BJ (cell line): ENCODE measurements around the gene LHFPL6. TPM values are rescaled to one million over a fixed set of nuclear protein-coding genes. Genes with fewer than 3 reads are reported as not detected.

Experiments used
- CTCF ChIA-PET: fragments of 350-600 bp; formaldehyde crosslinking; extraction: SDS; loops from one replicate; lab custom pipeline; 2021; ENCODE audit warnings: antibody characterized with exemption, inconsistent platforms; lab: Yijun Ruan, JAX
- POLR2A ChIA-PET: fragments of 300-600 bp; sonication (Branson Sonifier 250); formaldehyde crosslinking; extraction: SDS; loops from one replicate; lab custom pipeline; 2021; ENCODE audit warnings: antibody characterized with exemption; lab: Charles Lee
- DNase-seq: peaks from one replicate; pipeline ENCODE4 v3.0.0-alpha.2; 2011; ENCODE audit warnings: low read depth
- H3K27me3 ChIP-seq: 2 replicates; pipeline ENCODE4 v1.6.0; 2011; ENCODE audit warnings: low read length; ENCODE audit not compliant: control insufficient read depth, insufficient read depth
- H3K36me3 ChIP-seq: 2 replicates; pipeline ENCODE4 v1.5.1; 2011; ENCODE audit warnings: low read length; ENCODE audit not compliant: control insufficient read depth, insufficient read depth
- H3K4me3 ChIP-seq: 2 replicates; pipeline ENCODE4 v1.5.1; 2011; ENCODE audit warnings: low read depth, mild to moderate bottlenecking, control low read depth, low read length
- polyA plus RNA-seq: library from polyadenylated mRNA; depleted of rRNA; stranded (reverse); fragments of >200 nt; gene quantifications from 2 replicates; pipeline ENCODE4 v1.2.3, GENCODE V29; 2011
- TF ChIP-seq, protein P1 (sequence below): IDR thresholded peaks from 2 replicates; pipeline ENCODE4 v1.5.1; 2011; ENCODE audit warnings: low read depth, mild to moderate bottlenecking, control low read depth, inconsistent platforms, low read length, moderate library complexity; ENCODE audit not compliant: insufficient read depth

The LHFPL6 gene
- polyA plus RNA-seq, 1 experiment: 69.0 TPM

DNA sequence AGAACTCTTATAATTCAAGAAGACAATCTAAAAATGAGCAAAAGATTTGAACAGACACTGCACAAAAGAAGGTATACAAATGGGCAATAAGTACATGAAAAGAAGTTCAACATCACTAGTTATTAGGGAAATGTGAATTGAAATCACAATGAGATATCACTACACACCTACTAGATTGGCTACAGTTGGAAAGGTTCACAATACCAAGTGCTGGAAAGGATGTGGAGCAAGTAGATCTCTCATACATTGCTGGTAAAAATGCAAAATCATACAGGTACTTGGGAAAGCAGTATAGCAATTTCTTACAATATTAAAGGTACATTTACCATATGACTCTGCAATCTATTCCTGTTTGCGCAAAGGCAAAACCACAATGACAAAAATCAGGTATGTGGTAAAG is 145.7 kb downstream of the LHFPL6 start:
- TF ChIP-seq, protein P1, sequence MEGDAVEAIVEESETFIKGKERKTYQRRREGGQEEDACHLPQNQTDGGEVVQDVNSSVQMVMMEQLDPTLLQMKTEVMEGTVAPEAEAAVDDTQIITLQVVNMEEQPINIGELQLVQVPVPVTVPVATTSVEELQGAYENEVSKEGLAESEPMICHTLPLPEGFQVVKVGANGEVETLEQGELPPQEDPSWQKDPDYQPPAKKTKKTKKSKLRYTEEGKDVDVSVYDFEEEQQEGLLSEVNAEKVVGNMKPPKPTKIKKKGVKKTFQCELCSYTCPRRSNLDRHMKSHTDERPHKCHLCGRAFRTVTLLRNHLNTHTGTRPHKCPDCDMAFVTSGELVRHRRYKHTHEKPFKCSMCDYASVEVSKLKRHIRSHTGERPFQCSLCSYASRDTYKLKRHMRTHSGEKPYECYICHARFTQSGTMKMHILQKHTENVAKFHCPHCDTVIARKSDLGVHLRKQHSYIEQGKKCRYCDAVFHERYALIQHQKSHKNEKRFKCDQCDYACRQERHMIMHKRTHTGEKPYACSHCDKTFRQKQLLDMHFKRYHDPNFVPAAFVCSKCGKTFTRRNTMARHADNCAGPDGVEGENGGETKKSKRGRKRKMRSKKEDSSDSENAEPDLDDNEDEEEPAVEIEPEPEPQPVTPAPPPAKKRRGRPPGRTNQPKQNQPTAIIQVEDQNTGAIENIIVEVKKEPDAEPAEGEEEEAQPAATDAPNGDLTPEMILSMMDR: no peak
- no peaks in the 10 kb centered on the region for H3K36me3 ChIP-seq
- H3K4me3 ChIP-seq: no peak overlapping the region
- CTCF ChIA-PET: no interaction called here
- no peaks in the 10 kb centered on the region for H3K27me3 ChIP-seq
- DNase-seq: no peak
- POLR2A ChIA-PET: no interaction called here

DNA sequence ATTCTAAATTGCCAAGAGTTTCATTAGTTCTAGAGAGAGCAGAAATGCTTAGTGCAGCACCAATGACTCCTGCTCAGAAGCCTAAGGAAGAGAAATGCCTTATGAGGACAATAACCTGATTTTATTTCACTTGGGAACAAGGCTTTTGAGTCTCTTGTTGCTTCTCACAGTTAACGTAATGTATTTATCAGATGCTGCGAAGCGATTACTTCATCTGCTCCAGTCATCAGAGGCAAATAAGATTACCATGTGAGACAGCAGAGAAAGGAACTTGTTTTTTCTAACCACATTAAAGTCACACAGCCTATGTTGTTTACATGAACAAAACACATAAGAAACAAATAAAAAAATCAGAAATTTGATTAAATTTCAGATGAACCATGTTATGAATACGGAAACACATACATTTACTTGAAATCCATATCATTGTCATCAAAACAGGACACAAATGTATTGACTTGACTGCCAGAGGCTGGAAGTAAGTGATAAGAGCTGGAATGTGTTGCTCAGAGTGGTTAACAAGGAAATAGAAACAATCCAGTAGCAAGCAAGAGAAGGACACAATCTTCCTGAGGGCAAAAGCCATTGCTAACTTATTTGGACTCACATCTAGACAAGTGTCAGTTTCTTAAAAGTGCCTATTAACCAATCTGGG is 147.3 kb downstream of the LHFPL6 start:
- ChIA-PET POLR2A (no interaction called here), CTCF (no interaction called here)
- H3K4me3 ChIP-seq: no peak overlapping the region
- no peak for DNase-seq
- no peaks in the 10 kb centered on the region for H3K36me3 ChIP-seq
- H3K27me3 ChIP-seq: no peaks in the 10 kb centered on the region
- TF ChIP-seq, protein P1: no peak

DNA sequence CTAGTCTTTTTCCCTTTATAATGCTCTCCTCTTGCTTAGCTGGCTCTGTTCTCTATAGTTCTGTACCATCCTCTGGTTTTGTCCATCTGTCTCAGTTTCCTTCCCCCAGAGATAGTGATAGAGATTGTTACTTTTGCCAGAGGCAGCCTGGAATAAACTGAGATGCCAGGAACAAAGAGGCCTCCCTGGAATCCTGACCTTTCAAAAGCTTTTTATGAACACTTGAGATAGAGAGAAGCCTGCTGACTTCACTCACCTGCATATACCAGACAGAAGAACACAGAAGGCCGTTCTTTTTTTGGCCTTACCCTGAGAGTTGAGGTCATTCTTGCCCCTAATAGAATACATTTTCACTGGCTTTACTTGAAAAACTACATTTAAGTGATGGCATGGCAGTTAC is 150.2 kb downstream of the LHFPL6 start:
- Histone ChIP-seq H3K27me3 (no peaks in the 10 kb centered on the region), H3K4me3 (no peak overlapping the region), H3K36me3 (no peaks in the 10 kb centered on the region)
- DNase-seq: no peak
- TF ChIP-seq, protein P1: no peak
- ChIA-PET POLR2A (no interaction called here), CTCF (interaction anchor here (0.6 kb wide), 1 partner anchor 170 kb away, joined by 3 read pairs; no protein-coding TSS in a partner anchor)

DNA sequence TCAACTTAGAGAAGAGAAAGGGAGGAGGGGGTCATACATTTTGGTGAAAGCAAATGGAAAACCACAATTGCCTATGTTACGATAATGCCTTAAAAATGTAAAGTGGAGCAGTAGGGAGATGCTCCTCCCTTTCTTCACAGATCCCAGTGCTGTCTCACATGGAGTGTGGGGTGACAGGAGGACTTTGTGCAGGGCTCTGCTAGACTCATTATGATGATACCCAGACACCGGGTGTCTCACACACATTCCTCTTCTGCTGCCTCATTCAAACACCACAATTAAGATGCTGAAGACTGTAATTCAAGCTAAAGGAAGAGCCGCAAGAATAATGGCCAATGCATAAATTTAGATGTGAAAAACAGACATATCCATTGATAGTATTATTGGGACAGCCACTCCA is 150.6 kb downstream of the LHFPL6 start:
- TF ChIP-seq, protein P1: no peak
- ChIA-PET POLR2A (no interaction called here), CTCF (interaction anchor here (0.6 to 1.3 kb wide), 2 partner anchors 37 to 169 kb away, joined by 3 to 4 read pairs; no protein-coding TSS in a partner anchor)
- no peak overlapping the region for H3K4me3 ChIP-seq
- H3K27me3 ChIP-seq: no peaks in the 10 kb centered on the region
- H3K36me3 ChIP-seq: no peaks in the 10 kb centered on the region
- no peak for DNase-seq

DNA sequence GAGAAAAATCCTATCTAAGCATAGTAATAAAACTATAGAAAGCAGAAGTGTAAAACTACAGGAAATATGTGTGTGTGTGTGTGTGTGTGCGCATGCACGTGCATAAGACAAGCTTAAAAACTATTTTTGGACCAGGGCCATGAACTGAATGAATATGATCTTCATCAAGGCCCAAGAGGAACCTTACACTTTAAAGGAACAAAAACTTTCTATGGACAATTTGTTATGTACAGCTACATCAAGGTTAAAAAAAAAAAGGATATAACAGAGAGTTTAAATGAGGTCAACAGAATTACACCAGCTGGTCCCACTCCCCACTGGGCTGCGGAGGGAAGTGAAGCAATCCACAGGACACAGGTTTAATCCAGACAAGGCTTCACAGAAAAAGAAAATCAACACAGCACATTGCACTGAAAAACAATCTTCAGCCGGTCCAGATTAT is 151.1 kb downstream of the LHFPL6 start:
- no peak for DNase-seq

More for the DNA sequence above, 151.1 kb downstream of the LHFPL6 start:
- H3K4me3 ChIP-seq: no peak overlapping the region
- no peaks in the 10 kb centered on the region for H3K36me3 ChIP-seq
- CTCF ChIA-PET: interaction anchor here (1.3 to 1.7 kb wide), 2 partner anchors 9 to 37 kb away, joined by 4 to 5 read pairs; no protein-coding TSS in a partner anchor
- H3K27me3 ChIP-seq: no peaks in the 10 kb centered on the region
- TF ChIP-seq, protein P1: no peak
- POLR2A ChIA-PET: no interaction called here
